Ammon's horn (tissue), 1 donor: ENCODE data around the gene CPEB2.
"Not testable (repeated sequence)": the region's sequence is repeated elsewhere in the genome, so short reads cannot be mapped to it uniquely, and the experiment has no call there.

ENCODE experiments used
- DNase-seq: peaks from one replicate; pipeline ENCODE4 v3.0.0-alpha.2; 2016; ENCODE audit warnings: low spot score

Gene CPEB2

DNA sequence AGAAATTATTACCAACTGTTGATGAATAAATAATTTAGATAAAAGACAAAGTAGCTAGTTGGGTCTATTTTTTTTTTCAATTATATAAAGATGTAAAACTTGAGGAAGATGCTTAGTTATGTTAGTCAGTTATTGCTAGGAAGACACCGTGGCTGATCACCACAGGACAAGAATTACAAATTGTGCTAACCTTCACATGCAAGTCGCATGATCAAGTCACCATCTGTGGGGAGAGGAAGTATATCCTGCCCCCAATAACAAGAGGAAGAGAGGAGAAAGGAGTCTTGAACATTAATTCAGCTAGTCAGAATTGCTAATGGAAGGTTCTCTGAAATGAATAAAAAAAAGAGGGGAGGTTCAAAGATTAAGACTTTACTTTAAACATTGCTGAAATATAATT is 52.3 kb downstream of the CPEB2 start:
- DNase-seq = peak; percentile 42

DNA sequence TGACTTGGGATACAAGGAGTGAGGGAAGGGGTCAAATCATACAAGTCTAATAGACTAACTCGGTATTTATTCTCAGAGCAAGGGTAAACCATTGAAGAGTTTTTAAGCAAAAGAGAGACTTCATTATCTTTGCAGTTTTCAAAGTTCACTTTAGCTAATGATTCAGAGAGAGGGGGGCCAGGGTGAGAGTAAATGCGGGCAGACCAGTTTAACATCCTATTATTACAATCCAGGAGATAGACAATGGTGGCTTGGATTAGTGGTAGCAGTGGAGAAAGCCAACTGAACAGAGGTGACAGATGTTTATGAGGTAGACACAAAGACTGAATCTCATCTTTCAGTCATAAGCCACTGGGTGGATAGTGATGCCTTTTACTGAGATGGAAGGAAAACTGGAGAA is 57.9 kb downstream of the CPEB2 start:
- DNase-seq = no peak

DNA sequence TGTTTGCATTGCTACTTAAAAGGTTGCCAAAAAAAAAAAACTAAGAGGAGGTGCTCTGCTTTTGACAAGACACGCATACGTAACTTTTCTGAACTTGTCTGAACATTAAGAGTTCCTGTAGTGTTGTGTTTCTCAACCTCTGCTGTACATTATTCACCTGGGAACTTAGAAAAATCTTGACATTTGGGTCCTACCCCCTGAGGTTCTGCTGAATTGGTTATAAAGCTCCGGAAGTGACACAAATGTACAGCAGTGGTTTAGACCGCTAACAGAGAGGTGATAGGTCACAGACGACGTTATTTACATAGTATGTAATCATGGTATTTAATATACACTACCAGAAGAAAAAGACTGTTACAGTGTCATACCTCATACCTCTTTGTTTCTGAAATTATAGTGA is 61.1 kb downstream of the CPEB2 start:
- no peak for DNase-seq

DNA sequence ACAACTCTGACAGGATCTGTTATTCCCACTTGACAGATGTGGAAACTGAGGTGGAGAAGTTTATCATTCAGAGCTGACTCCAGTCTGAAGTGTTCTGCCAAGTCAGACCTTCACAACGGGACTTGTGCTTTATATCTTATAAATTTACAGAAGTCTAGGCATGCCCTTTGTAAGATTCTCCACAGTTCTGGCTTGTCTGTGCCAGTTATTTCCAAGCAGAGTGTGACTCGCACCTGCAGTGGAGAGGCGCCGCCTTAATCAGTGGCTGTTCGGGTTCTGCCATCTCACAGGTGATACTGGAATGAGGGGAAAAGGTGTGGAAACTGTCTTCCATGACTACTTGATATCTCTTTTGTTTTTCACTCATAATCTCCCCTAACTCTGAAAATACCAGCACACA is 63.2 kb downstream of the CPEB2 start:
- no peak for DNase-seq

DNA sequence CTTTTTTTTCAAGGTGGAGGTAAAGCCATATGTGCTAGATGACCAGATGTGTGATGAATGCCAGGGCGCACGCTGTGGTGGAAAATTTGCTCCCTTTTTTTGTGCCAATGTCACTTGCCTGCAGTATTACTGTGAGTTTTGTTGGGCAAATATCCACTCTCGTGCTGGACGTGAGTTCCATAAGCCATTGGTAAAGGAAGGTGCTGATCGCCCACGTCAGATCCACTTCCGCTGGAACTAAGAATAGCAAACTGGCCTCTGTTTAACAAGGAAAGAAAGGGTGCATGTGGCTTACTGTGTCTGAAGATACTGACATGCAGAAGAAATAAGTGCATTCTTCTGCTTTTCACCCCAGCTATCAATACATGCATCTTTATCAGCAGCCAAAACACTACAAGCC is 63.9 kb downstream of the CPEB2 start:
- DNase-seq = peak; percentile 10

DNA sequence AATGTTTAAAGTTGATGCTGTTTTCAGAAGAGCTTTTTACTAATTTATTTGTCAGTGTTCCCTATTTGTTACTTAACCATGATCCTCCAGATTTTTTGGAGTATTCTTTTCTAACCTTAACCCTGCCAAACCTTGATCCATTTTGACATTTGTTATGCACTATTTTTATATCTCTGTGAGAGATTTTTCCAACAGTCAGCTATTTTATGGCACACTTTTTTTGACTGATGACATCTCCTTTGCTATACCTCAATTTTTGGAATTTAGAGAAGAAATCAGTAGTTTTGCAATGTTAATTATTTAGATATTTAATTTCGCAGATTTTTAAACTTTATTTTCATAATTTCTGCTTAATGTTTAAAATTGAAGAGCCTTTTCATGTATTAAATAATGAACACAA is 66.0 kb downstream of the CPEB2 start:
- DNase-seq = no peak

DNA sequence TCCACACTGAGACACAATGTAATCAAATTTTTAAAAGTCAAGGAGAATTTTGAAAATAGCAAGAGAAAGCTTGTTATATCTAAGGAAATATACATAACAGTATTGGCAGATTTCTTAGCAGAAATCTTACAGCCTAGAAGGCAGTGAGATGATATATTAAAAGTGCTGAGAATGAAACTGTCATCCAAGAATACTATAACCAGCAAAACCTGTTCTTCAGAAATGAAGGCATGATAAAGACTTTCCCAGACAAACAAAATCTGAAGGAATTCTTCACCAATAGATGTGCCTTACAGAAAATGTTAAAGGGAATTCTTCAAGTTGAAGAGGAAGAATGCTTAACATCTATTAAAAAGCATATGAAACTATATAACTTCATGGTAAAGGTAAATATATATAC is 73.6 kb downstream of the CPEB2 start:
- DNase-seq = no peak

DNA sequence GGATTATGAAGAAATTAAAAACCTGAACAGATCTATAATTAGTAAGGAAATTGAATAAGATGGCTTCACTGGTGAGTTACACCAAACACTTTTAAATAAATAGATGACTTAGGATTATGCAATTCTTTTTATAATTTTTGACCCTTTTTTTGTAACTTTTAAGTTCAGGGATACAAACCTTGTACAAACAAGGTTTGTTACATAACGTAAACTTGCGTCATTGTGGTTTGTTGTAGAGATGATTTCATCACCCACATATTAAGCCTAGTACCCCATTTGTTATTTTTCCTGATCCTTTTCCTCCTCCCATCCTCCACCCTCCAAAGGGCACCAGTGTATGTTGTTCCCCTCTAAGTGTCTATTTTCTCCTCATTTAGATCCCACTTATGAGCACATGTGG is 75.7 kb downstream of the CPEB2 start:
- DNase-seq = no peak

DNA sequence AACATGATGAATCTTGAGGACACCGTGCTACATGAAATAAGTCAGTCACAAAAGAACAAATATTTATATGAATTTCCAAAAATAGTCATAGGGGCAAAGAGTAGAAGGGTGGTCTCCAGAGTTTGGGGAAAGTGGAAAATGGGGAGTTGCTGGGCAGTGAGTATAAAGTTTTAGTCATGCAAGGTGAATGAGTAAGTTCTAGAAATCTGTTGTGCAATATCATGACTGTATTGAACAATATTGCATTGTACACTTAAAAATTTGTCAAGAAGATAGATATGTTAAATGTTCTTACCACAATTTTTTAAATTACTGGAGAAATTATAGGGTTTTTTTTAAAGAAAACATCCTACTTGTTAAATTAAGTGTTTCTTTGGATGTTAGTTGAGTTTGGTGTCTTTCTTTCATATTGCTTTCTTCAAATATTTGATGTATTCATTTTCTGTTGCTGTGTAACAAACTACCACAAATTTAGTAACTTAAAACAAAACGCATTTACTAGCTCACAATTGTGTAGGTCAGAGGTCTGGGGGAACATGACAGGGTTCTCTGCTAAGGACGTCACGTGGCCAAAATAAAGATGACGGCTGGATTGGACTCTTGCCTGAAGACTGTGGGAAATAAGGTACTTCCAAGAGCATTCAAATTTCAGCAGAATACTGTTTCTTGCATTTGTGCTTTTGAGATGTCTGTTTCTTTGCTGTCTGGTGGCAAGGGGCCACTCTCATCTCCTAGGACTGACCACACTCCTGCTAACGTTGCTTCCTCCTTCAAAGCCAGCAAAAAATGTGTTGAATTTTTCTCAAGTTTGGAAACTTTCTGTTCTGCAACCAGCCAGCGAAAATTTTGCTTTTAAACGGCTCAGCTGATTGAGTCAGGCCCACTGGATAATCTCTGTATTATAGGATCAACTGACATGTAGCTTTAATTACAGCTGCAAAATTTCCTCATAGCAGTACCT is 76.7 kb downstream of the CPEB2 start:
- DNase-seq = no peak

DNA sequence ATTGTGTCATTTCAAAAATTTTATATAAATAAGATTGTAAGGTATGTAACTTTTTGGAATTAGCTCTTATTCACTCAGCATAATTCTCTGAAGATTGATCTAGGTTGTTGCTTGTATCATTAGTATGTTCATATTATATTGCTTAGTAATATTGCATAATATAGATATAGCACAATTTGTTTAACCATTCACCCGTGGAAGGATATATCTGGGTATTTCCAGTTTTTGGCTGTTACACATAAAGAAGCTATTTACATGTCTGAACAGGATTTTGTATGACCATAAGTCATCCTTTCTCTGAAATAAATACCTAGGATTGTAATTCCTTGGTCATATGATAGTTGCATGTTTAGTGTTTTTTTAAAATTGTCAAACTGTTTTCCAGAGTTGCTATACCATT is 82.5 kb downstream of the CPEB2 start:
- no peak for DNase-seq

DNA sequence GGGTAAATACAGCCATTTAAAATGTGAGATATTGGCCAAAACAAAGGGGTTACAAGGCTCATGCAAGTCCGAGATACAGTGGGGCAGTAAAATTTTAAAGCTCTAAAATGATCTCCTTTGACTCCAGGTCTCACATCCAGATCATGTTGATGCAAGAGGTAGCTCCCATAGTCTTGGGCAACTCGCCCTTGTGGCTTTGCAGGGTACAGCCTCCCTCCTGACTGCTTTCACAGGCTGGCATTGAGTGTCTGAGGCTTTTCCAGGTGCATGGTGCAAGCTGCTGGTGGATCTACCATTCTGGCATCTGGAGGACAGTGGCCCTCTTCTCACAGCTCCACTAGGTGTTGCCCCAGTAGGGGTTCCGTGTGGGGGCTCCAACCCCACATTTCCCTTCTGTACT is 83.5 kb downstream of the CPEB2 start:
- DNase-seq = not testable (repeated sequence)

DNA sequence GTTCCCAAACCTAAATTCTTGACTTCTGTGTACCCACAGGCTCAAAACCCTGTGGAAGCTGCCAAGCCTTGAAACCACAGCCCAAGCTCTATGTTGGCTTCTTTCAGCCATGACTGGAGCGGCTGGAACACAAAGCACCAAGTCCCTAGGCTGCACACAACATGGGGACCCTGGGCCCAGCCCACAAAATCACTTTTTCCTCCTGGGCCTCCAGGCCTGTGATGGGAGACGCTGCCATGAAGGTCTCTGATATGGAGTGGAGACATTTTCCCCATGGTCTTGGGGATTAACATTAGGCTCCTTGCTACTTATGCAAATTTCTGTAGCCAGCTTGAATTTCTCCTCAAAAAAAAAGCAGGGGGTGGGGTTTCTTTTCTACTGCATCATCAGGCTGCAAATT is 84.0 kb downstream of the CPEB2 start:
- not testable (repeated sequence) for DNase-seq

DNA sequence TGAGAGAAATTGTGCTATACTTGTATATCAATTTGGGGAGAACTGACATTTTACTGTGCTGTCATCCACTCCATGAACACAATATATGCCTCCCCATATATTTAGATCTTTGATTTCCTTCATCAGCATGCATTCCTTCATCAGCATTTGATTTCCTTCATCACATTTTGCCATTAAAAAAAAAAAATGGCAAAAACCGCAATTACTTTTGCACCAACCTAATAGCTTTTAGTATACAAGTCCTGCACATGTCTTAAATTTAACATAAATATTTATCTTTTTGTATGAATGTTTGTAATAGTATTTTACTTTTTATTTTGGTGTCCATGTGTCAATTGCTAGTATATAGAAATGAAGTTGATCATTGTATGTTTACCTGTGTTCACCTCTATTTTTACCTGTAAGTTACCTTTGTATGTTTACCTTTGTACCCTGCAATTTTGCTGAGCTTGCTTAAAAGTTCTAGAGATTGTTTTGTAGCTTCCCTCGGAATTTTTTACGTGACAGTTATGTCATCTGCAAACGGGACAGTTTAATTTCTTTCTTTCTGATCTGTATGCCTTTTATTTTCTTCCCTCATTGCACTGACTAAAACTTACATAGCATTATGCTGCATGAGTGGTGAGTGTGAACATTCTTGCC is 86.2 kb downstream of the CPEB2 start:
- no peak for DNase-seq

DNA sequence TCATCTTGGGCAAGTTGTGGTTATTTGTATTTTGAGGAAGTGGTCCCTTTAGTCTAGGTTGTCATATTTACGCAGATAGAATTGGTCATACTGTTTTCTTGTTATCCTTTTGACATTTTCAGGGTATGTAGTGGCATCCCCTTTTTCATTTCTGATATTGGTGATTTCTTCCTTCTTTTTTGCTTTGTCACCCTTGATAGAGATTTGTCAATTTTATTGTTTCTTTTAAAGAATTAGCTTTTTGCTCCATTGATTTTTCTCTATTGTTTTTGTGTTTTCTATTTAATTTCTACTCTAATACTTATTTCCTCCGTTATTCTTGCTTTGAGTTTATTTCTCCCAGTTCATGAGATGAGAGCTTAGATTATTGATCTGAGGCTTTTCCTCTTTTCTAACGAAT is 87.7 kb downstream of the CPEB2 start:
- DNase-seq = no peak

DNA sequence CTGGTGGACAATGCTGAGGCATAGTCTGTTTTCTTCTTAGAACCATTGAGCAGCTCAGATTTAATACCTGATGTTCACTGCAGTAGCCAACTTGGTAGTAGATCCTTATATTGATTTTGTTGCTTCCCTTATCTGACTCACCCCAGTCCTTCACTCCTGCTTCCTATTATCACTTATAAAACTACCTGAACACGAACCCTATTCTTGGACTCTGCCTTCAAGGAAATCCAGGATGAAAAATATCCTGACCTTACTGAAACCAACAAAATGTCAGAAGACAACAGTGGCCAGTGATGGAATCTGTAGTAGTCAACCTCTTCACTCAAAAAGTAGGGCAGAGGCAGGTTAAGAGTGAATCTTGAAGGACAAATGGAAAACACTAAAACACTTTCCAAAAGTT is 98.1 kb downstream of the CPEB2 start:
- DNase-seq = no peak

DNA sequence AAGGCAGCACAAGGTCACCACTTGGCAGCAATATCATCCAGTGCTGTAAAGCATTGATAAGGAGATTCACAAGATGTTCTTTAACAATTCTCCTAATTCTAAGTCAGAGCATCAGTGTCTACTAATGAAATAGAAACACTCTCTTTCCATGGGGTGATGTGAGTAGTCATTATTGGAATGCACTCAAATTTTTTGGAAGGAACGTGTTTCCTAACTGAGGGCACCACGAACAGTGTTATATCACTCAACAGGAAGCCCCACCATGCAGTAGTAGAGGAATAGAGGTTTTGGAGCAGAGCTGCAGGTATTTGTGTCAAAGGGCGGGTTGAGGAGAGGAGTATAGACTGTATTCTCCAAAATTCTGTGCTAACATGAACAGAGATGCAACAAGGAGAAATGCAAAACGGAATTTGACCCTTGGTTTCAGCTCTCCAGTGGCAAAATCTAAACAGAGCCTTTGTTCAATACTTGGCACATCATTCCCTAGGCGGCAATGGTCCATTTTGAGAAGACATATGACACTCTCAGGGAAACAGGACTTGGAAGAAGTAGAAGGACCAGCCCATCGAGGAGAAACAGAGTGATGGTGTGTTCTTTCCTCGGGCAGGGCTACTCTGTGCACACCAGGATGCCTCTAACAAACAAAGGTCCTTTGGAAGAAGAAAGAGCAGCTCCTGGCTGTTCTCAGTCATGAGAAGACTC is 98.9 kb downstream of the CPEB2 start:
- DNase-seq = peak; percentile 77

DNA sequence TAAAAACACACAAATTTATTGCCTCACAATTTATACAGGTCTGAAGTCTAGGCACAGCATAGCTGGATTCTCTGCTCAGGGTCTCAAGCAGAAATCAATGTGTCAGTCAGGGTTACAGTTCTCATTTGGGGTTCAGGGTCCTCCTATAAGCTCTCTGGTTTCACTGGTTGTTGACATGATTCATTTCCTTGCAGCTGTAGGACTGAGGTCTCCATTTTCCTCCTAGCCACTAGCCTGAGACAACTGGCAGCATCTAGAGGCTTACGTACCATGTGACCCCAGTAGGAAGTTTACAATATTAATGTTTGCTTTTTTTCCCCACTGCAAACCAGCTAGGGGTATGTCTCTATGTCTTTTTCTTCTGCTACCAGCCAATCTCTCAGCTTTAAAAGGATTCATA is 102.5 kb downstream of the CPEB2 start:
- no peak for DNase-seq

DNA sequence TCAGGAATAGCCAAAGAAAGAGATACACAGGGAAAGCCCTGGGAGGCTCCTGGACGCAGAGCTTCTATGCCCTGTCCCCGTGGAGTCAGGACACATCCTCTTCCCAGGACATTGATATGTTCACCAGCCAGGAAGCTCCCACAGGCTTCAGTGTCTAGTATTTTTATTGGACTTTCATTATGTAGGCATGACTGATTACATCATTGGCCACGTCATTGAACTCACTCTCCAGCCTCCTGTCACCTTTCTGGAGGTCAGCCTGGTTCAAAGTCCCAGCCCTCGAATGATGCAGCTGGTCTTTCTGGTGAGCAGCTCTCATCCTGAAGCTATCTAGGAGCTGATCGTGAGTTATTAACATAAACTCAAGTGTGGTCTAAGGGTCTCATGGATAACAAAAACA is 104.1 kb downstream of the CPEB2 start:
- DNase-seq = no peak

DNA sequence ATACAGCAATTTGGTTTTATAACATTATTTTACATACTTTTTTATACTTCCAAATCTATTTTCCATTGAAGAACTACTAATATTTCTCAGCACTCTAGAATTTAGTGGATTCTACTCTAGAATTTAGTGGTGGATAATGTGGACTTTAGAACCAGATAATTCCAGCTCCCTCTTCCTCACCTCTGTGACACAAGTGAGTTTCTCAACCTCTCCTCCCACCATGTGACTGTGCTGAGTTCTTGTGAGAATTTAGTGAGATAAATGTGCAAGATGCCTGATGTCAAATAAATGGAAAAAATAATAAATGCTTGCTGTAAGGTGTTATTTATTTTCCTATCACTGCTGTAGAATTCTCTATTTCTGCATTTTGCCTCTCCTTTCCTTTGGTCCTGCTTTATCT is 107.3 kb downstream of the CPEB2 start:
- DNase-seq = no peak

DNA sequence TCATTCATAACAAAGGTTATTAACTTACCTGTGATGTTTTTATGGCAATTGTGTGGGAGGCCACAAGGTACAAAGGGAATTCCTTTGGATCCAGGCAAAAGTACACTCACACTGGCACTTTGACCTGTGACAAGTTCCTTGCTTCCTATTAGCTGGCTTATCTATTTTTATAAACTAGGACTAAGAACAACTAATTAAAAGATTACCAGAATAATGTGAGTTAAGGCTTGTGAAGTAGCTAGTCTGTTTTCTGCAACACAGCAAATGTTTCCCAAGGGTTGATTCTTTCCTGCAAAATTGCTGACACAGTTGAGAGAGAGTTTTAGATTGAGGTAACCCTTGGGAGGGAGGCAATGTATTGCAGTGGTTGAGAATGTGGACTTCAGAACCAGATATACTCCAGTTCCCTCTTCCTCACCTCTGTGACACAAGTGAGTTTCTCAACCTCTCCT is 107.9 kb downstream of the CPEB2 start:
- no peak for DNase-seq

DNA sequence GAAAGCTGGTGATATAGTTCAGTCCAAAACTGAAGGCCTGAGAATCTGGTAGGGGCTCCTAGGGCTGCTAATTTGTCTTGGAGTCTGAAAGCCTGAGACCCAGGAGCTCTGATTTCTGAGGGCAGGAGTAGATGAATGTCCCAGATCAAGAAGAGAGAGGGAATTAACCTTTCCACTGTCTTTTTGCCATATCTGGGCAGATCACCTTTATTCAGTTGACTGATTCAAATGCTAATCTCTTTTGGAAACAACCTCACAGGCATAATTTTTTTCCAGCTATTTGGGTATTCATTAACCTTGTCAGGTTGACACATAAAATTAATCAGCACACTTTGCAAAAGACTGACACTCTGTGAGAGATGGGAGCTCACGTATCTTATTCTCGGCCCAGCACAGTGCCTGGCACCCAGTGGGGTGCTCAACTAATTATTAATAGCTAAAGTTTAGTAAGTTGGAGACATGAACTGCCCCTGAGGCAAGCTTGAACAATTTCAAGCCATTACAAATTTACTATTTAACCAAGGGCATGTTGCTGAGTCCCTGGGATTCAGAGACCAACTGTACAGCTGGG is 114.3 kb downstream of the CPEB2 start:
- DNase-seq = no peak

DNA sequence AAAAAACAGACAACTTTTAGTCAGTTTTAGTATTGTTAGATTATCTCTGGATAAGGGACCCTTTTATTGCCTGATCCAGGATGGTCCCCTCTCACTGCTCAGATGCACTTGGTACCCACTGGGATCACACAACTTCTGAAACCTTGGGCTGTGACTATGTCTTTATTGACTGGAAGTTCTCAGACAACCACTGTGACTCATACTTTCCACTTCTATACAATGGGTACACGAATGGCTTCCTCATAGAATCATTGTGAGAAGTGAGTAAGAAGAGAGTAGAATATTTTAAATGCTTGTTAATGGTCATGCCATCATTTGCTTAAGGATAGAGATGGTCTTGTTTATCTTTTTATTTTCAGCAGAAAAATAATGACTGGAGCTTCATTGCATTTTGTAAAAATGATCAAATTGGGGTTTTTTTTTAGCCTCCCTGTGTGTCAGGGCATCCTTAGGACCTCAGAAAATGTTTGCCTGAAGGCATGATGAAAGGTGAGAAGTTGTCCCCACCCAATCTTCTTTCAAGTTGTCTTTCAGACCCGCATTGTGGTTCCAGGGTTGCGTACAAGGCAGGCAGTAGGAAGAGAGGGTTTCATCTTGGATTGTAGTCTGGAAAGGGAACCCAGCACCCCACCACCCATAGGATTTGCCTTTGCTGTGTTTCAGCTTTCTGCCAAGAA is 115.1 kb downstream of the CPEB2 start:
- no peak for DNase-seq
